ENCODE data around the gene KANK2.

- no peak for TF ChIP-seq POLR2AphosphoS5 (IDR thresholded peaks at IDR 0.05; ENCODE audit: low read depth, low read length)
- TF ChIP-seq TAF1 (IDR thresholded peaks at IDR 0.05; ENCODE audit: borderline replicate concordance, low read depth, low read length), result no peak
Measured at GRCh38 chr19:11209839-11210655, 12.7 kb upstream of the KANK2 start.

Data from GM12892 (cell line).